Prostate gland (tissue), 2 donors: ENCODE data around the gene ZMIZ1. TPM values are rescaled to one million over a fixed set of nuclear protein-coding genes. Genes with fewer than 3 reads are reported as not detected.

ENCODE experiments used
- DNase-seq: peaks from one replicate; pipeline ENCODE4 v3.0.0-alpha.2; 2019; ENCODE audit warnings: low spot score
- H3K27ac ChIP-seq, 2 donors: fragments of 200-600 bp; sonication (generic); 2 replicates each; pipeline ENCODE4 v1.5.1; 2017 to 2019
- H3K27me3 ChIP-seq: fragments of 200-600 bp; sonication (generic); replicated peaks from 2 replicates; pipeline ENCODE4 v1.5.1; 2019; ENCODE audit not compliant: insufficient read depth
- H3K36me3 ChIP-seq, 2 donors: fragments of 200-600 bp; sonication (generic); 1 replicate in 1 of 2; 2 replicates in 1 of 2; pipeline versions ENCODE4 v1.5.1 to v1.8.1; 2017 to 2019
- H3K4me1 ChIP-seq: fragments of 200-600 bp; sonication (generic); replicated peaks from 2 replicates; pipeline ENCODE4 v1.5.1; 2019
- H3K4me3 ChIP-seq, 2 donors: fragments of 200-600 bp; sonication (generic); 2 replicates each; pipeline ENCODE4 v1.5.1; 2017 to 2019
- H3K9me3 ChIP-seq: fragments of 200-600 bp; sonication (generic); 2 replicates; pipeline ENCODE4 v1.5.1; 2017
- POLR2A ChIP-seq: fragments of 450-650 bp; IDR thresholded peaks from one replicate; pipeline ENCODE4 v1.6.1; 2016; ENCODE audit warnings: antibody characterized with exemption, mild to moderate bottlenecking
- POLR2AphosphoS5 ChIP-seq: sonication (generic); formaldehyde crosslinking; IDR thresholded peaks from one replicate; pipeline ENCODE4 v1.6.1; 2017; ENCODE audit warnings: antibody characterized with exemption
- WGBS: methylation state at CpG from one replicate; pipeline ENCODE4 v1.1.5; 2018; 5-methylcytosine and 5-hydroxymethylcytosine counted together
- intact Hi-C: fragments of 100-400 bp; cut with DNase I; formaldehyde crosslinking; loops from one replicate; pipeline ENCODE4 v1.14.2; 2022
- total RNA-seq, 2 donors: library from RNA; depleted of rRNA; stranded (reverse); fragments of >200 nt; gene quantifications; one replicate each; pipeline ENCODE4 v1.1.0, GENCODE V29; 2016
- TF ChIP-seq, protein P1 (sequence below), 4 experiments: fragments of 200-600 bp in 2 of 4; fragments of 450-650 bp in 2 of 4; sonication (generic) in 2 of 4; IDR thresholded peaks; 1 replicate in 3 of 4; 2 replicates in 1 of 4; pipeline ENCODE4 v1.5.1; 2016 to 2019; ENCODE audit warnings: antibody characterized with exemption in 4 of 4, mild to moderate bottlenecking in 2 of 4, moderate library complexity in 2 of 4

ZMIZ1 gene
- total RNA-seq, 2 donors from 2014 or later: 69.6 to 78.5 TPM

DNA sequence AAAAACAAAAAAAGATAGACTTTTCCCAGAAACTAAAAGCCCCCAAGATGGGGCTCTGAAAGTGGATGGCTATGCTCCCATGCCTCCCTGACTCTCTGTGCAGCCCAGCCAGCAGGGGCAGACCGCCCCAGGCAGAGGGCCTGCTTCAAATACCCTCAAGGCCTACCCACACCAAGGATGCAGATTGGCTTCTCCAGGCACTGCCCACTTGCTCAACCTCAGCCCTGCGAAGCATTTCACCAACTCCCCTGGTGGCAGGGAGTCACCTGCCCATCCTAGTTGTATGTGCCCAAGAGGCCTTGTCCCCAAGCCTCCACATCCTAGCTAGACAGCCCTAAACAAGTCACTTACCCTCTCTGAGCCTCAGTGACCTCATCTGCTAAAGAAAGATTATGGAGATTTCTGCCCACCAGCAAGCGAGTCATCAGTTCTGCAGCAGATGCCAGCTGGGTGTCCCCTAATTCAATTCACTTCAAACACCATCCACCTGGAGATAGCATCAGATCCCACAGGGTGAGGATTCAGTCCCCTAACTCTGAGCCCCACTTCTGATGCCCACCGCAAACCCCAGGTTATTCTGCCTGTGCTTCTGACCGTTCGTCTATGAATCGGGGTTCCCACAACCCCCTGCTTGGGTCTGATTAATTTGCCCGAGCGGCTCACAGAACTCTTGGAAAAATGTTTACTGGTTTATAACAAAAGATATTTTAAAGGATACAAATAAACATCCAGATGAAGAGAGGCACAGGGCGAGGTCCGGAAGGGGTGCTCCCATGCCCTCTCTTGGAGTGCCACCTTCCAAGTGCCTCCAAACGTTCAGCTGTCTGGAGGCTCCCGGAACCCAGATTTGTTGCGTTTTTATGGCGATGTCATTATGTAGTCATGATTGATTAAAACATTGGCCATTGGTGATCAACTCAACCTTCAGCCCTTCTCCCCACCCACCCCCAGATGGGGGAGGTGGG is 18.6 kb upstream of the ZMIZ1 start:
- intact Hi-C loops: loop anchor here (5.0 kb wide), 1 partner anchor 68 kb away; no protein-coding TSS in a partner anchor
- no peaks in the 10 kb centered on the region for H3K36me3 ChIP-seq
- WGBS: 97% methylated on average over 15 of the region's 15 CpGs
- no peak for DNase-seq
- H3K27me3 ChIP-seq: no peaks in the 10 kb centered on the region
- no peak for TF ChIP-seq POLR2A
- no peak overlapping the region for H3K4me3 ChIP-seq
- peaks cover 11% of the 10 kb centered on the region for H3K4me1 ChIP-seq
- no peaks in the 10 kb centered on the region for H3K9me3 ChIP-seq
- no peak overlapping the region for H3K27ac ChIP-seq

DNA sequence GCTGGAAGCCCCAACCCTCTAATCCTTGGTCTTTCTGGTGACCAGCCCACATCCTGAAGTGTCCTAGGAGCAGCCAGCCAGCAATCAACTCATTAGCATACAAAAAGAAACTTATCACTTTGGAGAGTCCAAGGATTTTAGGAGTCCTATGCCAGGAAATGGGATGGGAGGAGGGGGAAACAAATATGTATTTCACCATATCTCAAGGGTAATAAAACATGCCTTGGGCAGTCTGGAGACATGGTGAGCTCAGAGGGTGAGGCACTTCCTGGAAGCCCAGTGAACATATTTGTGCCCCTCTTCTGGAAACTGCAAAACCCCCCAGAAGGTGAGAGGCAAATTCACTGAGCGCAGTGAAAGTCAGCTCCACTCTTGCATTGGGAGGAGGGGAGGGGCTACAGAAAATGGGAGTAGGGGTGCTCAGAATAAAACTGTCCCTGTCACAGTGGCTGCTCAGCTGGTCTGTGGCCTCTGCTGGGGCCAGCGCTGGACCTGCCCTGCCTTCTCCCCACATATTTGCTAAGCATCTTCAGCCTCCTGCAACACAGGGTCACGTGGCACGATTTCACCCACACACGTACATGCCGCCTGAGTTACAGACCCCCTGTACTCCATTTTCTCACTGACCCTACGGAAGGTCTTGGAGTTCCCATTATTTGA is 17.7 kb upstream of the ZMIZ1 start:
- TF ChIP-seq, protein P1, sequence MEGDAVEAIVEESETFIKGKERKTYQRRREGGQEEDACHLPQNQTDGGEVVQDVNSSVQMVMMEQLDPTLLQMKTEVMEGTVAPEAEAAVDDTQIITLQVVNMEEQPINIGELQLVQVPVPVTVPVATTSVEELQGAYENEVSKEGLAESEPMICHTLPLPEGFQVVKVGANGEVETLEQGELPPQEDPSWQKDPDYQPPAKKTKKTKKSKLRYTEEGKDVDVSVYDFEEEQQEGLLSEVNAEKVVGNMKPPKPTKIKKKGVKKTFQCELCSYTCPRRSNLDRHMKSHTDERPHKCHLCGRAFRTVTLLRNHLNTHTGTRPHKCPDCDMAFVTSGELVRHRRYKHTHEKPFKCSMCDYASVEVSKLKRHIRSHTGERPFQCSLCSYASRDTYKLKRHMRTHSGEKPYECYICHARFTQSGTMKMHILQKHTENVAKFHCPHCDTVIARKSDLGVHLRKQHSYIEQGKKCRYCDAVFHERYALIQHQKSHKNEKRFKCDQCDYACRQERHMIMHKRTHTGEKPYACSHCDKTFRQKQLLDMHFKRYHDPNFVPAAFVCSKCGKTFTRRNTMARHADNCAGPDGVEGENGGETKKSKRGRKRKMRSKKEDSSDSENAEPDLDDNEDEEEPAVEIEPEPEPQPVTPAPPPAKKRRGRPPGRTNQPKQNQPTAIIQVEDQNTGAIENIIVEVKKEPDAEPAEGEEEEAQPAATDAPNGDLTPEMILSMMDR (IDR thresholded peaks at IDR 0.05): no peak
- TF ChIP-seq POLR2A (no peak), POLR2AphosphoS5 (peak; percentile 25)
- intact Hi-C loops: loop anchor here (5.0 kb wide), 1 partner anchor 69 kb away; no protein-coding TSS in a partner anchor
- WGBS: 82% methylated on average over 7 of the region's 7 CpGs
- Histone ChIP-seq H3K4me1 (peaks cover 11% of the 10 kb centered on the region), H3K36me3 (no peaks in the 10 kb centered on the region), H3K9me3 (no peaks in the 10 kb centered on the region), H3K27ac (no peak overlapping the region), H3K4me3 (no peak overlapping the region), H3K27me3 (no peaks in the 10 kb centered on the region)
- DNase-seq: no peak

DNA sequence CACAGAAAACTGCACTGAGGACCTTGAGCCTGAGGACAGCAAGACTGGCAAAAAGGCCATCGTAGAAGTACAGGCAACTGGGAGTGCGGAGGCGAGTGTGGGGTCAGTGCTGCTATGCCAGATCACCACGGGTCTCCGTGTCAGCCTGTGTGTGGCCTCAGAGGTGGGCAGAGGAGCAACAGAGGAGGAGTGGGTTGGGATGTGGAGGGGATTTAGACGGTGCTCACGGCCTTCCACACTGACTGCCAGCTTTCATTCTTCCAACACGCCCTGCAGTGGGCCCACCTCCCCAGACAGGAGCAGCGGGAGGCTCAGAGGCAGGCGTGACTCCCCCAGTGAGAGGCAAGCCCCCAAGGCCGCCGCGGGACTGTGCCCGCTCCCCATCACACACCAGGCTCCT is 17.0 kb upstream of the ZMIZ1 start:
- DNase-seq: no peak
- Histone ChIP-seq H3K27me3 (no peaks in the 10 kb centered on the region), H3K36me3 (no peaks in the 10 kb centered on the region), H3K27ac (no peak overlapping the region), H3K4me3 (no peak overlapping the region), H3K9me3 (no peaks in the 10 kb centered on the region), H3K4me1 (peaks cover 11% of the 10 kb centered on the region)
- TF ChIP-seq POLR2A (no peak), POLR2AphosphoS5 (no peak)
- TF ChIP-seq, protein P1 (IDR thresholded peaks at IDR 0.05): no peak
- intact Hi-C loops: loop anchor here (5.0 kb wide), 1 partner anchor 69 kb away; no protein-coding TSS in a partner anchor
- WGBS: 72% methylated on average over 14 of the region's 14 CpGs

DNA sequence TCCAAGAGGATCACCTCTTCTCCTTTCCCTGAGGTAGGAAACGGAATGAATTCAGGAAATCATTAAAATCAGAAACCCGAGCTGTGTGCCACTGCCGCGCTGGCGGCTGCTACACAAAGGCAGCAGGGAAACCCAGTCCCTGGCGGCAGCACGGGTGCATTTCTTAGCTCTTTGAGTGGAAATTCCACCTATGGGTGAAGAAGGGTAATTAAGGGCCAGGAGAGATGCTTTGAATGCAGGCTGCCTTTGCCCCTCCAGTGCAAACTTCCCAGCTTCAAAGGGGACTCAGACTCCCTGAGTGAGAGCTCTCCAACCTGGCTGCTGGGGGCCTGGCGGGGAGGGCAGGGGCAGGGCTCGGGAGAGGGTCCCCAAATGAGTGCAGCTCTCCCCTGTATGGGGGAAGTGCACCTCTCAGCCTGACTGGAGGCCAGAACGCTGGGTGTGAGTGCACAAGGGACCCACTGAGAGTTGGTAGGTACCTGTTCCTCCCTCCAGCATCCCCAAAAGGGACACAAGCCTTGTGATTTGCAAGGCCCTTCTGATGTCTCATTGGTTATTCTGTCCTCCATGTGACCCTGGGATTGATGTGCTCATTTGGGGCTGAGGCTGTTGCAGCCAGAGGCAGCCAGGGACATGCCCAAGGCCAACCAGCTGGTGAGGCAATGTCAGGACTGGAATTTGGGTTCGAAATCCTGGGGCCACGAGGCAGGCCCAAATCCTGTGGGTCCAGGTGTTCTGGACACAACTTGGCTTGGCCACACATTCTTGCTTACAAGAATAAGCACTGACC is 16.3 kb upstream of the ZMIZ1 start:
- no peak for DNase-seq
- H3K27ac ChIP-seq: no peak overlapping the region
- intact Hi-C loops: loop anchor here (5.0 kb wide), 1 partner anchor 70 kb away; no protein-coding TSS in a partner anchor

More for the DNA sequence above, 16.3 kb upstream of the ZMIZ1 start:
- peaks cover 11% of the 10 kb centered on the region for H3K4me1 ChIP-seq
- H3K4me3 ChIP-seq: no peak overlapping the region
- H3K9me3 ChIP-seq: no peaks in the 10 kb centered on the region
- H3K27me3 ChIP-seq: no peaks in the 10 kb centered on the region
- whole genome bisulfite sequencing: 51% methylated on average over 12 of the region's 12 CpGs
- no peak for TF ChIP-seq POLR2A
- TF ChIP-seq, protein P1 (IDR thresholded peaks at IDR 0.05): peak in 2 of 4 experiments; percentile 30 to 59
- H3K36me3 ChIP-seq: no peaks in the 10 kb centered on the region
